PC-3 (cell line): ENCODE data around the gene PFAS.

ENCODE experiments used
- EZH2 ChIP-seq: fragments of 300-600 bp; sonication (generic); IDR thresholded peaks from one replicate; pipeline ENCODE4 v1.6.1; 2017; ENCODE audit warnings: antibody characterized with exemption, mild to moderate bottlenecking, low read length; ENCODE audit not compliant: unreplicated experiment
- TF ChIP-seq, protein P1 (sequence below): fragments of 300-600 bp; sonication (generic); conservative IDR thresholded peaks from 2 replicates; pipeline ENCODE4 v1.5.1; 2017; ENCODE audit warnings: antibody characterized with exemption, low read depth, mild to moderate bottlenecking, low read length

DNA sequence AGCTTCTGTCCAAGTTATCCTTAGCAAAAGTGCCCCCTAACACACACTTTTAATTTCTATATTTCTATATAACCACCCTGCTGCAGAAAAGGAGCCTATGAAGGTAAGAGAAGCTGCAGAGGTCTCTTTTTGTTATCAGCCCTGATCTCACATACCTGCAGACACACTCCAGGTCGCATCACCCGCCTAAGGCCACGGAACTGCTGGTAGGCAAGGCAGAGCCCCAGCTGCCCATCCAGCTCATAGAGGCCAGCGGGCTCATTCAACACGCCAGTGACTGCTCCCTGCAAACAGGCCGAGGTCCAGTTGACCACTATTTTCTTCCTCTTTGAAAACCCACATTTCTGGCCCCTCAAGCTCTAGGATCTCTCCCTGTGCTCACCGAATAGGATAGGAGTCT lies 13.4 kb upstream of the PFAS start:
- no peak for TF ChIP-seq EZH2
- TF ChIP-seq, protein P1, sequence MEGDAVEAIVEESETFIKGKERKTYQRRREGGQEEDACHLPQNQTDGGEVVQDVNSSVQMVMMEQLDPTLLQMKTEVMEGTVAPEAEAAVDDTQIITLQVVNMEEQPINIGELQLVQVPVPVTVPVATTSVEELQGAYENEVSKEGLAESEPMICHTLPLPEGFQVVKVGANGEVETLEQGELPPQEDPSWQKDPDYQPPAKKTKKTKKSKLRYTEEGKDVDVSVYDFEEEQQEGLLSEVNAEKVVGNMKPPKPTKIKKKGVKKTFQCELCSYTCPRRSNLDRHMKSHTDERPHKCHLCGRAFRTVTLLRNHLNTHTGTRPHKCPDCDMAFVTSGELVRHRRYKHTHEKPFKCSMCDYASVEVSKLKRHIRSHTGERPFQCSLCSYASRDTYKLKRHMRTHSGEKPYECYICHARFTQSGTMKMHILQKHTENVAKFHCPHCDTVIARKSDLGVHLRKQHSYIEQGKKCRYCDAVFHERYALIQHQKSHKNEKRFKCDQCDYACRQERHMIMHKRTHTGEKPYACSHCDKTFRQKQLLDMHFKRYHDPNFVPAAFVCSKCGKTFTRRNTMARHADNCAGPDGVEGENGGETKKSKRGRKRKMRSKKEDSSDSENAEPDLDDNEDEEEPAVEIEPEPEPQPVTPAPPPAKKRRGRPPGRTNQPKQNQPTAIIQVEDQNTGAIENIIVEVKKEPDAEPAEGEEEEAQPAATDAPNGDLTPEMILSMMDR = no peak
